ENCODE results near the gene SUSD6. TPM values are rescaled to one million over a fixed set of nuclear protein-coding genes. Genes with fewer than 3 reads are reported as not detected.

SUSD6 gene
- total and polyA plus RNA-seq, 9 of the 15 experiments (the other 6 are each of a cell fraction or from before 2014, with no cell fraction given): 2.9 to 20.7 (median 5.6) TPM

GRCh38 chr14:69726761-69727511, 115.5 kb downstream of the SUSD6 start:
- peak overlapping the region; percentile 71 for H3K4me2 ChIP-seq (ENCODE audit: insufficient read depth, low read length)
- ATAC-seq (peak; percentile 98), FAIRE-seq (peak; percentile 71), DNase-seq (ENCODE audit: extremely low read depth in 1 of 4, low spot score in 3 of 4) (peak; percentile 75 to 84 (median 80))
- WGBS (ENCODE audit: insufficient coverage, low coverage, missing lambda C conversion rate): 7% methylated on average over 24 of the region's 51 CpGs
- intact Hi-C loops (cut with micrococcal nuclease): loop anchor here (1.0 kb wide), 1 partner anchor 142 kb away; no protein-coding TSS in a partner anchor
- no peaks in the 10 kb centered on the region for H3K36me3 ChIP-seq (ENCODE audit: control insufficient read depth, insufficient read depth, low read length)
- H3K27me3 ChIP-seq (ENCODE audit: control insufficient read depth in 2 of 2, insufficient read depth in 2 of 2, low read length in 2 of 2): no peaks in the 10 kb centered on the region
- H3K79me2 ChIP-seq (ENCODE audit: control insufficient read depth, insufficient read depth, low read length): no peaks in the 10 kb centered on the region
- peak overlapping the region; percentile 32 for H3K4me3 ChIP-seq
- H3K9ac ChIP-seq (ENCODE audit: insufficient read depth in 1 of 2, low read depth in 2 of 2, low read length in 2 of 2): peak overlapping the region; percentile 66 to 90; a peak in 3 of 4 replicates
- H3K4me1 ChIP-seq (replicated peaks in 1 of 2; ENCODE audit: control insufficient read depth in 2 of 2, insufficient read depth in 2 of 2, low read length in 2 of 2): peaks cover 0 to 9% of the 10 kb centered on the region in 2 experiments; a peak in 3 of 5 replicates
- H3K27ac ChIP-seq (ENCODE audit: extremely low read depth, low read depth, low read length): no peak overlapping the region
- in situ Hi-C loops (cut with MboI): loop anchor here (5.0 kb wide), 1 partner anchor 145 kb away; no protein-coding TSS in a partner anchor
- CTCF ChIA-PET (ENCODE audit: low intra/inter-chr PET ratio): interaction anchor here (0.6 to 3.9 kb wide), 7 partner anchors 79 to 191 kb away, joined by 3 to 47 read pairs (median 3); partner anchors contain the start of gene CCDC177
- peak overlapping the region; percentile 94 for H2AFZ ChIP-seq (ENCODE audit: low read depth, low read length)
- BruUV-seq (replicated peaks): no TSS peak
- POLR2A ChIA-PET: interaction anchor here (0.6 to 0.8 kb wide), 3 partner anchors 22 to 36 kb away, joined by 3 read pairs; no protein-coding TSS in a partner anchor
- H3K9me3 ChIP-seq (replicated peaks; ENCODE audit: control insufficient read depth, insufficient read depth, low read depth, low read length): no peaks in the 10 kb centered on the region
- H3K9me1 ChIP-seq (ENCODE audit: control insufficient read depth, insufficient read depth, low read length): no peaks in the 10 kb centered on the region
- no peaks in the 10 kb centered on the region for H4K20me1 ChIP-seq (replicated peaks; ENCODE audit: control insufficient read depth, insufficient read depth, low read length)
- TF ChIP-seq CHD1 (IDR thresholded peaks at IDR 0.05; ENCODE audit: low read length) (no peak), MAZ (CRISPR knock-in tag; conservative IDR thresholded peaks at IDR 0.05 in 1 of 2, IDR thresholded peaks at IDR 0.05 in 1 of 2) (peak in 1 of 2 experiments; percentile 88; a peak in 3 of 4 replicates), PREB (CRISPR knock-in tag; IDR thresholded peaks at IDR 0.05) (no peak), RB1 (IDR thresholded peaks at IDR 0.05; ENCODE audit: low read depth) (peak; percentile 70), MEIS2 (IDR thresholded peaks at IDR 0.05; ENCODE audit: partially characterized antibody) (peak; percentile 5), SMARCA5 (IDR thresholded peaks at IDR 0.05) (no peak), EGR1 (conservative IDR thresholded peaks at IDR 0.05) (peak; percentile 27; the same call in 1 of the 2 replicates), NFYB (IDR thresholded peaks at IDR 0.05; ENCODE audit: extremely low read depth, insufficient read length) (no peak), JUN (IDR thresholded peaks at IDR 0.05; ENCODE audit: borderline replicate concordance, low read depth, low read length) (peak; percentile 22; the same call in 1 of the 2 replicates), JUN (CRISPR knock-in tag; IDR thresholded peaks at IDR 0.05; ENCODE audit: borderline replicate concordance) (no peak), NRF1 (conservative IDR thresholded peaks at IDR 0.05 in 1 of 2, IDR thresholded peaks at IDR 0.05 in 1 of 2) (peak; percentile 85 to 87), ZNF695 (CRISPR knock-in tag; IDR thresholded peaks at IDR 0.05) (no peak), NFIC (IDR thresholded peaks at IDR 0.05) (no peak), PHTF2 (CRISPR knock-in tag; IDR thresholded peaks at IDR 0.05) (no peak), CTBP1 (IDR thresholded peaks at IDR 0.05; ENCODE audit: borderline replicate concordance) (no peak; the same call in 1 of the 2 replicates), ARHGAP35 (IDR thresholded peaks at IDR 0.05; ENCODE audit: partially characterized antibody) (no peak)
- TF ChIP-seq, protein P1, sequence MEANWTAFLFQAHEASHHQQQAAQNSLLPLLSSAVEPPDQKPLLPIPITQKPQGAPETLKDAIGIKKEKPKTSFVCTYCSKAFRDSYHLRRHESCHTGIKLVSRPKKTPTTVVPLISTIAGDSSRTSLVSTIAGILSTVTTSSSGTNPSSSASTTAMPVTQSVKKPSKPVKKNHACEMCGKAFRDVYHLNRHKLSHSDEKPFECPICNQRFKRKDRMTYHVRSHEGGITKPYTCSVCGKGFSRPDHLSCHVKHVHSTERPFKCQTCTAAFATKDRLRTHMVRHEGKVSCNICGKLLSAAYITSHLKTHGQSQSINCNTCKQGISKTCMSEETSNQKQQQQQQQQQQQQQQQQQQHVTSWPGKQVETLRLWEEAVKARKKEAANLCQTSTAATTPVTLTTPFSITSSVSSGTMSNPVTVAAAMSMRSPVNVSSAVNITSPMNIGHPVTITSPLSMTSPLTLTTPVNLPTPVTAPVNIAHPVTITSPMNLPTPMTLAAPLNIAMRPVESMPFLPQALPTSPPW (CRISPR knock-in tag; IDR thresholded peaks at IDR 0.05): peak; percentile 81
- TF ChIP-seq, protein P2, sequence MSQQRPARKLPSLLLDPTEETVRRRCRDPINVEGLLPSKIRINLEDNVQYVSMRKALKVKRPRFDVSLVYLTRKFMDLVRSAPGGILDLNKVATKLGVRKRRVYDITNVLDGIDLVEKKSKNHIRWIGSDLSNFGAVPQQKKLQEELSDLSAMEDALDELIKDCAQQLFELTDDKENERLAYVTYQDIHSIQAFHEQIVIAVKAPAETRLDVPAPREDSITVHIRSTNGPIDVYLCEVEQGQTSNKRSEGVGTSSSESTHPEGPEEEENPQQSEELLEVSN (IDR thresholded peaks at IDR 0.05; ENCODE audit: borderline replicate concordance in 1 of 2, extremely low read depth in 1 of 2, insufficient read depth in 1 of 2, insufficient read length in 1 of 2, low read depth in 1 of 2, low read length in 1 of 2, poor library complexity in 1 of 2, severe bottlenecking in 1 of 2): peak; percentile 56 to 84
